ENCODE measurements around the gene HSFX4. TPM values are rescaled to one million over a fixed set of nuclear protein-coding genes. Genes with fewer than 3 reads are reported as not detected.
A peak's percentile ranks its signal among the peaks of the same experiment; 100 is the strongest.

Gene HSFX4
- total and polyA plus RNA-seq, 9 of the 15 experiments (the other 6 are each of a cell fraction or from before 2014, with no cell fraction given) = 0.10 to 0.24 (median 0.14) TPM; not detected in 6

DNA sequence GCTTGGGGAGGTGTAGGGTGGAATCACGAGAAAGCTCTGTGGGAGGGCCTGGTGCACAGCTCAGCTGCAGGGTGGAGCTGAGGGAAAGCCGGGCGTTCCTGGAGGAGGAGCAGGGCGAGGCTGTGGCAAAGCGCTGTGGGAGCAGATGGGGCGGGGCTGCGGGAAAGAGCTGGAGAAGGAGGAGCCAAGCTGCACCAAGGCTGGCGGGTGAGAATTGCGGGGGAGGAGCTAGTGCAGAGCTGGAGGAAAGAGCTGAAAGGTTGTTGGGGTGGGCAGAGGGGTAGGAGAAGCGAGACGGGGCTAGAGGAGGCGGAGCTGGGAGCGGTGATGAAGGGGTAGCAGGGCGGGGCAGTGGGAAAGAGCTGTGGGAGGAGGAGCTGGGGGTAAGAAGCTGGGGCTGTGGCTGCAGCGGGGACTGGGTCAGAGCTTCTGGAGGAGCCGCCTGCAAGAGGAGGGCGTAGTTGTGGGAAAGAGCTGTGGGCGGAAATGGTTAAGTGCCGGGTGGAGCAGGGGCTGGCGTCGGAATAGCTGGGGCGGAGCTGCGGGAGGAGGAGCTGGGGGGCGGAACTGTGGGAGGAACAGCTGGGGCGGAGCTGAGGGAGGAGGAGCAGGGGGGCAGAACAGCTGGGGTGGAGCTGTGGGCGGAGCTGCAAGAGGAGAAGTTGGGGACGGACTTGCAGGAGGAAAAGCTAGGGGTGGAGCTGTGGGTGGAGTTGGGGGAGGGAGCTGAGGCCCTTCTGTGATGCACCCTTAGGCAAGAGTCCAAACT lies 10.7 kb downstream of the HSFX4 start (continued):
- TF ChIP-seq SNIP1 (IDR thresholded peaks at IDR 0.05; ENCODE audit: low read depth) (0 out of 2 replicates have a peak, but pooled peaks have one; percentile 54), NCOA4 (IDR thresholded peaks at IDR 0.05; ENCODE audit: partially characterized antibody) (no peak), POLR2G (IDR thresholded peaks at IDR 0.05; ENCODE audit: low read depth, low read length) (peak; percentile 74), XRCC5 (IDR thresholded peaks at IDR 0.05; ENCODE audit: low read depth, low read length) (no peak; the same call in 1 of the 2 replicates), POLR3A (IDR thresholded peaks at IDR 0.05; ENCODE audit: borderline replicate concordance, extremely low read depth, insufficient read depth, insufficient read length) (no peak), ZNF57 (CRISPR knock-in tag; IDR thresholded peaks at IDR 0.05) (no peak), ZNF431 (CRISPR knock-in tag; IDR thresholded peaks at IDR 0.05) (no peak), KHSRP (IDR thresholded peaks at IDR 0.05) (no peak), ZNF76 (CRISPR knock-in tag; IDR thresholded peaks at IDR 0.05; ENCODE audit: borderline replicate concordance) (0 out of 2 replicates have a peak, but pooled peaks have one; percentile 15), BHLHE40 (IDR thresholded peaks at IDR 0.05; ENCODE audit: low read length) (no peak)
- TF ChIP-seq, protein P1, sequence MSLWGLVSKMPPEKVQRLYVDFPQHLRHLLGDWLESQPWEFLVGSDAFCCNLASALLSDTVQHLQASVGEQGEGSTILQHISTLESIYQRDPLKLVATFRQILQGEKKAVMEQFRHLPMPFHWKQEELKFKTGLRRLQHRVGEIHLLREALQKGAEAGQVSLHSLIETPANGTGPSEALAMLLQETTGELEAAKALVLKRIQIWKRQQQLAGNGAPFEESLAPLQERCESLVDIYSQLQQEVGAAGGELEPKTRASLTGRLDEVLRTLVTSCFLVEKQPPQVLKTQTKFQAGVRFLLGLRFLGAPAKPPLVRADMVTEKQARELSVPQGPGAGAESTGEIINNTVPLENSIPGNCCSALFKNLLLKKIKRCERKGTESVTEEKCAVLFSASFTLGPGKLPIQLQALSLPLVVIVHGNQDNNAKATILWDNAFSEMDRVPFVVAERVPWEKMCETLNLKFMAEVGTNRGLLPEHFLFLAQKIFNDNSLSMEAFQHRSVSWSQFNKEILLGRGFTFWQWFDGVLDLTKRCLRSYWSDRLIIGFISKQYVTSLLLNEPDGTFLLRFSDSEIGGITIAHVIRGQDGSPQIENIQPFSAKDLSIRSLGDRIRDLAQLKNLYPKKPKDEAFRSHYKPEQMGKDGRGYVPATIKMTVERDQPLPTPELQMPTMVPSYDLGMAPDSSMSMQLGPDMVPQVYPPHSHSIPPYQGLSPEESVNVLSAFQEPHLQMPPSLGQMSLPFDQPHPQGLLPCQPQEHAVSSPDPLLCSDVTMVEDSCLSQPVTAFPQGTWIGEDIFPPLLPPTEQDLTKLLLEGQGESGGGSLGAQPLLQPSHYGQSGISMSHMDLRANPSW (CRISPR knock-in tag; IDR thresholded peaks at IDR 0.05) = no peak
- TF ChIP-seq, protein P2, sequence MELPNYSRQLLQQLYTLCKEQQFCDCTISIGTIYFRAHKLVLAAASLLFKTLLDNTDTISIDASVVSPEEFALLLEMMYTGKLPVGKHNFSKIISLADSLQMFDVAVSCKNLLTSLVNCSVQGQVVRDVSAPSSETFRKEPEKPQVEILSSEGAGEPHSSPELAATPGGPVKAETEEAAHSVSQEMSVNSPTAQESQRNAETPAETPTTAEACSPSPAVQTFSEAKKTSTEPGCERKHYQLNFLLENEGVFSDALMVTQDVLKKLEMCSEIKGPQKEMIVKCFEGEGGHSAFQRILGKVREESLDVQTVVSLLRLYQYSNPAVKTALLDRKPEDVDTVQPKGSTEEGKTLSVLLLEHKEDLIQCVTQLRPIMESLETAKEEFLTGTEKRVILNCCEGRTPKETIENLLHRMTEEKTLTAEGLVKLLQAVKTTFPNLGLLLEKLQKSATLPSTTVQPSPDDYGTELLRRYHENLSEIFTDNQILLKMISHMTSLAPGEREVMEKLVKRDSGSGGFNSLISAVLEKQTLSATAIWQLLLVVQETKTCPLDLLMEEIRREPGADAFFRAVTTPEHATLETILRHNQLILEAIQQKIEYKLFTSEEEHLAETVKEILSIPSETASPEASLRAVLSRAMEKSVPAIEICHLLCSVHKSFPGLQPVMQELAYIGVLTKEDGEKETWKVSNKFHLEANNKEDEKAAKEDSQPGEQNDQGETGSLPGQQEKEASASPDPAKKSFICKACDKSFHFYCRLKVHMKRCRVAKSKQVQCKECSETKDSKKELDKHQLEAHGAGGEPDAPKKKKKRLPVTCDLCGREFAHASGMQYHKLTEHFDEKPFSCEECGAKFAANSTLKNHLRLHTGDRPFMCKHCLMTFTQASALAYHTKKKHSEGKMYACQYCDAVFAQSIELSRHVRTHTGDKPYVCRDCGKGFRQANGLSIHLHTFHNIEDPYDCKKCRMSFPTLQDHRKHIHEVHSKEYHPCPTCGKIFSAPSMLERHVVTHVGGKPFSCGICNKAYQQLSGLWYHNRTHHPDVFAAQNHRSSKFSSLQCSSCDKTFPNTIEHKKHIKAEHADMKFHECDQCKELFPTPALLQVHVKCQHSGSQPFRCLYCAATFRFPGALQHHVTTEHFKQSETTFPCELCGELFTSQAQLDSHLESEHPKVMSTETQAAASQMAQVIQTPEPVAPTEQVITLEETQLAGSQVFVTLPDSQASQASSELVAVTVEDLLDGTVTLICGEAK (IDR thresholded peaks at IDR 0.05) = 0 out of 2 replicates have a peak, but pooled peaks have one; percentile 40
- TF ChIP-seq, protein P2 (CRISPR knock-in tag; IDR thresholded peaks at IDR 0.05) = no peak
- TF ChIP-seq, protein P3, sequence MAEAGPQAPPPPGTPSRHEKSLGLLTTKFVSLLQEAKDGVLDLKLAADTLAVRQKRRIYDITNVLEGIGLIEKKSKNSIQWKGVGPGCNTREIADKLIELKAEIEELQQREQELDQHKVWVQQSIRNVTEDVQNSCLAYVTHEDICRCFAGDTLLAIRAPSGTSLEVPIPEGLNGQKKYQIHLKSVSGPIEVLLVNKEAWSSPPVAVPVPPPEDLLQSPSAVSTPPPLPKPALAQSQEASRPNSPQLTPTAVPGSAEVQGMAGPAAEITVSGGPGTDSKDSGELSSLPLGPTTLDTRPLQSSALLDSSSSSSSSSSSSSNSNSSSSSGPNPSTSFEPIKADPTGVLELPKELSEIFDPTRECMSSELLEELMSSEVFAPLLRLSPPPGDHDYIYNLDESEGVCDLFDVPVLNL (CRISPR knock-in tag; IDR thresholded peaks at IDR 0.05; ENCODE audit: low read depth) = no peak

All from K562 (cell line).